SK-N-SH (cell line): Measurements from ENCODE around the gene PLPPR5. TPM values are rescaled to one million over a fixed set of nuclear protein-coding genes. Genes with fewer than 3 reads are reported as not detected.

ENCODE experiments used
- CTCF ChIA-PET: fragments of 300-600, 350-600 bp; formaldehyde crosslinking; extraction: SDS; loops from one replicate; lab custom pipeline; 2021; lab: Yijun Ruan, JAX
- POLR2A ChIA-PET: fragments of 350-600 bp; sonication (Branson Sonifier 250); formaldehyde crosslinking; extraction: SDS; loops from one replicate; lab custom pipeline; 2020; ENCODE audit warnings: antibody characterized with exemption, inconsistent platforms; lab: Yijun Ruan, JAX
- DNase-seq: peaks from one replicate; pipeline ENCODE4 v3.0.0; 2012
- H2AFZ ChIP-seq: fragments of 200-600 bp; sonication (generic); 2 replicates; pipeline ENCODE4 v1.8.1; 2016; ENCODE audit warnings: antibody characterized with exemption, mild to moderate bottlenecking, low read depth
- H3F3A ChIP-seq: fragments of 200-600 bp; sonication (generic); replicated peaks from 2 replicates; pipeline ENCODE3; 2016; ENCODE audit warnings: antibody characterized with exemption, mild to moderate bottlenecking; ENCODE audit not compliant: insufficient read depth
- H3K27ac ChIP-seq, 2 experiments: fragments of 200-500 bp in 1 of 2; fragments of 200-600 bp in 1 of 2; sonication (Bioruptor generic) in 1 of 2; sonication (generic), shearing (Covaris generic) in 1 of 2; 2 replicates each; pipeline versions ENCODE4 v1.5.1 to v1.6.1; 2014 to 2016; ENCODE audit warnings: low read depth in 2 of 2, inconsistent platforms in 1 of 2, low read length in 1 of 2, mild to moderate bottlenecking in 1 of 2, mixed read lengths in 1 of 2
- H3K27me3 ChIP-seq: fragments of 200-600 bp; sonication (generic), shearing (Covaris generic); 2 replicates; pipeline ENCODE4 v1.6.1; 2016; ENCODE audit warnings: mixed run types; ENCODE audit not compliant: insufficient read depth
- H3K36me3 ChIP-seq, 2 experiments: fragments of 200-500 bp in 1 of 2; fragments of 200-600 bp in 1 of 2; sonication (Bioruptor generic) in 1 of 2; sonication (generic) in 1 of 2; replicated peaks in 1 of 2; 2 replicates each; pipeline versions ENCODE3 to v1.5.1; 2014 to 2016; ENCODE audit warnings: low read length in 1 of 2, mild to moderate bottlenecking in 1 of 2; ENCODE audit not compliant: insufficient read depth in 2 of 2, control insufficient read depth in 1 of 2
- H3K4me1 ChIP-seq, 2 experiments: fragments of 200-500 bp in 1 of 2; fragments of 200-600 bp in 1 of 2; sonication (Bioruptor generic) in 1 of 2; sonication (generic), shearing (Covaris generic) in 1 of 2; 2 replicates each; pipeline versions ENCODE4 v1.5.1 to v1.6.1; 2014 to 2016; ENCODE audit warnings: low read depth in 1 of 2, low read length in 1 of 2, mixed run types in 1 of 2; ENCODE audit not compliant: insufficient read depth in 2 of 2, control insufficient read depth in 1 of 2
- H3K4me2 ChIP-seq: fragments of 200-600 bp; sonication (generic), shearing (Covaris generic); 2 replicates; pipeline ENCODE4 v1.6.1; 2017; ENCODE audit warnings: mixed run types
- H3K4me3 ChIP-seq, 2 experiments: fragments of 200-500 bp in 1 of 2; fragments of 200-600 bp in 1 of 2; sonication (Bioruptor generic) in 1 of 2; sonication (generic), shearing (Covaris generic) in 1 of 2; 2 replicates each; pipeline versions ENCODE4 v1.5.1 to v1.8.1; 2014 to 2016; ENCODE audit warnings: low read depth in 2 of 2, inconsistent platforms in 1 of 2, low read length in 1 of 2, mild to moderate bottlenecking in 1 of 2, mixed read lengths in 1 of 2, moderate library complexity in 1 of 2
- H3K79me2 ChIP-seq: fragments of 200-600 bp; sonication (generic); 2 replicates; pipeline ENCODE4 v1.8.1; 2017; ENCODE audit warnings: mild to moderate bottlenecking; ENCODE audit not compliant: insufficient read depth
- H3K9ac ChIP-seq: fragments of 200-600 bp; sonication (generic); 2 replicates; pipeline ENCODE4 v1.6.1; 2017; ENCODE audit warnings: mixed run types
- H3K9me2 ChIP-seq: fragments of 200-600 bp; sonication (generic); 2 replicates; pipeline ENCODE4 v1.6.1; 2017; ENCODE audit warnings: mixed run types
- H3K9me3 ChIP-seq: fragments of 200-600 bp; sonication (generic); 2 replicates; pipeline ENCODE4 v1.6.1; 2017; ENCODE audit warnings: mixed run types, mild to moderate bottlenecking, moderate library complexity
- H4K20me1 ChIP-seq: fragments of 200-600 bp; sonication (generic); 2 replicates; pipeline ENCODE4 v1.6.1; 2017; ENCODE audit warnings: mild to moderate bottlenecking, mixed run types; ENCODE audit not compliant: insufficient read depth
- CHD2 ChIP-seq: fragments of 150-350 bp; IDR thresholded peaks from 2 replicates; pipeline ENCODE4 v1.6.1; 2018; ENCODE audit warnings: low read length; ENCODE audit not compliant: partially characterized antibody
- EP300 ChIP-seq, 2 experiments: IDR thresholded peaks; 2 replicates each; pipeline versions ENCODE4 v1.4.0 to v1.6.1; 2012; ENCODE audit warnings: borderline replicate concordance in 1 of 2, low read depth in 1 of 2, low read length in 1 of 2
- EZH2phosphoT487 ChIP-seq: fragments of 200-600 bp; sonication (generic); IDR thresholded peaks from 2 replicates; pipeline ENCODE4 v1.6.1; 2017; ENCODE audit warnings: low read depth, mixed run types, mild to moderate bottlenecking, antibody characterized with exemption, moderate library complexity, borderline replicate concordance
- FOSL2 ChIP-seq: IDR thresholded peaks from 2 replicates; pipeline ENCODE4 v1.4.0; 2012; ENCODE audit warnings: low read depth, mild to moderate bottlenecking, moderate library complexity, borderline replicate concordance
- FOXJ3 ChIP-seq: sonication (generic); formaldehyde crosslinking; IDR thresholded peaks from 2 replicates; pipeline ENCODE4 v1.5.1; 2020; ENCODE audit warnings: mild to moderate bottlenecking, missing genetic modification reagents
- FOXM1 ChIP-seq: IDR thresholded peaks from 2 replicates; pipeline ENCODE4 v1.4.0; 2012; ENCODE audit warnings: low read depth, mild to moderate bottlenecking
- JUND ChIP-seq: IDR thresholded peaks from 2 replicates; pipeline ENCODE4 v1.4.0; 2012
- NFIC ChIP-seq: IDR thresholded peaks from 2 replicates; pipeline ENCODE4 v1.4.0; 2012; ENCODE audit warnings: borderline replicate concordance
- NRF1 ChIP-seq: IDR thresholded peaks from 2 replicates; pipeline ENCODE4 v1.6.1; 2012; ENCODE audit warnings: low read depth, mild to moderate bottlenecking, low read length
- PBX3 ChIP-seq: IDR thresholded peaks from 2 replicates; pipeline ENCODE4; 2012
- RCOR1 ChIP-seq: fragments of 150-350 bp; IDR thresholded peaks from 2 replicates; pipeline ENCODE4 v1.6.1; 2017; ENCODE audit warnings: antibody characterized with exemption, low read length
- RFX5 ChIP-seq: IDR thresholded peaks from 2 replicates; pipeline ENCODE4 v1.6.1; 2012; ENCODE audit warnings: mild to moderate bottlenecking, improper control_type of control experiment, low read length
- SIN3A ChIP-seq: IDR thresholded peaks from 2 replicates; pipeline ENCODE4 v1.6.1; 2012; ENCODE audit warnings: low read depth, mild to moderate bottlenecking, low read length, moderate library complexity, borderline replicate concordance
- TCF12 ChIP-seq: IDR thresholded peaks from 2 replicates; pipeline ENCODE4 v1.4.0; 2012
- USF1 ChIP-seq: IDR thresholded peaks from 2 replicates; pipeline ENCODE4 v1.4.0; 2012; ENCODE audit warnings: low read depth, borderline replicate concordance
- YY1 ChIP-seq: IDR thresholded peaks from 2 replicates; pipeline ENCODE4 v1.4.0; 2012; ENCODE audit warnings: low read depth, mild to moderate bottlenecking
- WGBS: methylation state at CpG from one replicate; pipeline ENCODE4 v1.1.6; 2017; ENCODE audit warnings: low lambda C conversion rate; 5-methylcytosine and 5-hydroxymethylcytosine counted together
- polyA plus RNA-seq, 3 experiments: library from polyadenylated mRNA; depleted of rRNA; stranded (reverse); fragments of >200 nt; gene quantifications; 2 replicates each; pipeline ENCODE4 v1.2.3, GENCODE V29; 2012
- TF ChIP-seq, protein P1 (sequence below): fragments of 150-350 bp; IDR thresholded peaks from 2 replicates; pipeline ENCODE4 v1.6.1; 2016; ENCODE audit warnings: mild to moderate bottlenecking, low read depth, low read length
- TF ChIP-seq, protein P2 (sequence below): IDR thresholded peaks from 2 replicates; pipeline ENCODE4 v1.4.0; 2012; ENCODE audit warnings: low read depth, borderline replicate concordance

PLPPR5 gene
- polyA plus RNA-seq, 1 of the 3 experiments (the other 2 are of a cell fraction): 0.23 TPM

DNA sequence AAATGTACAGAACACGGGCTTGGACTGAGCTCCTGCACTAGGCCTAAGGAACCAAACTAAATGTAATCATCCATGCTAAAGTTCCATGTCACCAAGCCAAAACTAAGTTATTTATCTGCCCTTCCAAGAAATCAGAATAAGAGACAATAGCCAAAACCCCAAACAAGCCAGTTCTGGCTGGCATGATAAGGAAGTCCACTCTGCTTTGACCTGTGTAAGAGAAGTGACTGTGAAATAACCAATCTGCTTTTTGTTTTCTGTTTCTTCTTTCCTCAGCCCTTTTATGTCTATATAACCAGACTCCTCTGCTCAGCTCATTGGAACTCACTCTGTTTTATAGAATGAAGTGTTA is 15.1 kb downstream of the PLPPR5 start (continued):
- TF ChIP-seq EZH2phosphoT487: no peak

GRCh38 chr1:98988904-98989555 is 15.6 kb downstream of the PLPPR5 start:
- ChIA-PET CTCF (interaction anchor here (1.0 kb wide), 3 partner anchors 8 to 16 kb away, joined by 3 to 4 read pairs (median 3); no protein-coding TSS in a partner anchor), POLR2A (no interaction called here)

GRCh38 chr1:98985687-98986086 is 19.0 kb downstream of the PLPPR5 start:
- H3K27ac ChIP-seq: no peak overlapping the region
- TF ChIP-seq JUND: no peak
- no peak for TF ChIP-seq RFX5
- TF ChIP-seq EP300 (IDR thresholded peaks at IDR 0.05; ENCODE audit: borderline replicate concordance in 1 of 2, low read depth in 1 of 2, low read length in 1 of 2): no peak
- no peak for TF ChIP-seq PBX3
- TF ChIP-seq NFIC: no peak
- no peak for TF ChIP-seq FOXM1
- TF ChIP-seq SIN3A: no peak
- TF ChIP-seq CHD2: no peak
- TF ChIP-seq, protein P1, sequence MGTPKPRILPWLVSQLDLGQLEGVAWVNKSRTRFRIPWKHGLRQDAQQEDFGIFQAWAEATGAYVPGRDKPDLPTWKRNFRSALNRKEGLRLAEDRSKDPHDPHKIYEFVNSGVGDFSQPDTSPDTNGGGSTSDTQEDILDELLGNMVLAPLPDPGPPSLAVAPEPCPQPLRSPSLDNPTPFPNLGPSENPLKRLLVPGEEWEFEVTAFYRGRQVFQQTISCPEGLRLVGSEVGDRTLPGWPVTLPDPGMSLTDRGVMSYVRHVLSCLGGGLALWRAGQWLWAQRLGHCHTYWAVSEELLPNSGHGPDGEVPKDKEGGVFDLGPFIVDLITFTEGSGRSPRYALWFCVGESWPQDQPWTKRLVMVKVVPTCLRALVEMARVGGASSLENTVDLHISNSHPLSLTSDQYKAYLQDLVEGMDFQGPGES: no peak
- TF ChIP-seq, protein P2, sequence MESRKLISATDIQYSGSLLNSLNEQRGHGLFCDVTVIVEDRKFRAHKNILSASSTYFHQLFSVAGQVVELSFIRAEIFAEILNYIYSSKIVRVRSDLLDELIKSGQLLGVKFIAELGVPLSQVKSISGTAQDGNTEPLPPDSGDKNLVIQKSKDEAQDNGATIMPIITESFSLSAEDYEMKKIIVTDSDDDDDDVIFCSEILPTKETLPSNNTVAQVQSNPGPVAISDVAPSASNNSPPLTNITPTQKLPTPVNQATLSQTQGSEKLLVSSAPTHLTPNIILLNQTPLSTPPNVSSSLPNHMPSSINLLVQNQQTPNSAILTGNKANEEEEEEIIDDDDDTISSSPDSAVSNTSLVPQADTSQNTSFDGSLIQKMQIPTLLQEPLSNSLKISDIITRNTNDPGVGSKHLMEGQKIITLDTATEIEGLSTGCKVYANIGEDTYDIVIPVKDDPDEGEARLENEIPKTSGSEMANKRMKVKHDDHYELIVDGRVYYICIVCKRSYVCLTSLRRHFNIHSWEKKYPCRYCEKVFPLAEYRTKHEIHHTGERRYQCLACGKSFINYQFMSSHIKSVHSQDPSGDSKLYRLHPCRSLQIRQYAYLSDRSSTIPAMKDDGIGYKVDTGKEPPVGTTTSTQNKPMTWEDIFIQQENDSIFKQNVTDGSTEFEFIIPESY: no peak
- no peak for TF ChIP-seq FOXJ3 (CRISPR knock-in tag)
- no peak for TF ChIP-seq EZH2phosphoT487
- no peak for TF ChIP-seq NRF1

More at GRCh38 chr1:98988904-98989555, 15.6 kb downstream of the PLPPR5 start:
- no peak for TF ChIP-seq TCF12
- TF ChIP-seq RCOR1: no peak
- TF ChIP-seq PBX3: no peak
- no peak for TF ChIP-seq USF1
- TF ChIP-seq FOSL2: no peak
- TF ChIP-seq YY1: no peak
- TF ChIP-seq, all 33 proteins: peak for 0
- no peak for DNase-seq
- Histone ChIP-seq H3K27me3 (no peaks in the 10 kb centered on the region), H3K79me2 (no peaks in the 10 kb centered on the region), H3K9ac (no peak overlapping the region), H3K4me3 (no peak overlapping the region), H3K9me3 (no peaks in the 10 kb centered on the region), H3K36me3 (no peaks in the 10 kb centered on the region), H2AFZ (no peak overlapping the region), H3K4me1 (no peaks in the 10 kb centered on the region; a peak in 1 of 4 replicates), H3F3A (peaks cover 18% of the 10 kb centered on the region), H3K9me2 (no peaks in the 10 kb centered on the region), H3K27ac (peak overlapping the region in 1 of 2 experiments; percentile 16; a peak in 1 of 4 replicates), H3K4me2 (no peak overlapping the region), H4K20me1 (no peaks in the 10 kb centered on the region)
- 67% methylated on average over 2 of the region's 2 CpGs for WGBS

More at GRCh38 chr1:98985687-98986086, 19.0 kb downstream of the PLPPR5 start:
- Histone ChIP-seq H3K4me3 (no peak overlapping the region), H3K9me2 (no peaks in the 10 kb centered on the region), H3K4me1 (no peaks in the 10 kb centered on the region; a peak in 1 of 4 replicates), H3F3A (no peaks in the 10 kb centered on the region), H3K9ac (no peak overlapping the region), H3K4me2 (no peak overlapping the region), H3K36me3 (no peaks in the 10 kb centered on the region), H2AFZ (no peak overlapping the region), H4K20me1 (no peaks in the 10 kb centered on the region), H3K79me2 (no peaks in the 10 kb centered on the region), H3K27me3 (no peaks in the 10 kb centered on the region), H3K9me3 (no peaks in the 10 kb centered on the region)
- 74% methylated on average over 2 of the region's 2 CpGs for WGBS
- ChIA-PET CTCF (interaction anchor here (2.2 kb wide), 1 partner anchor 20 kb away, joined by 6 read pairs; the partner anchor contains the start of gene PLPPR5), POLR2A (no interaction called here)
- no peak for DNase-seq
